SU-DHL-6 (cell line): Measurements from ENCODE around the gene CHST14.

Experiments
- H2AFZ ChIP-seq: fragments of 200-600 bp; sonication (generic); 2 replicates; pipeline ENCODE4 v1.6.1; 2014; ENCODE audit warnings: low read depth, mild to moderate bottlenecking, moderate library complexity, mixed read lengths, antibody characterized with exemption, low read length; ENCODE audit not compliant: severe bottlenecking
- H3F3A ChIP-seq: fragments of 200-600 bp; shearing (Covaris generic); 2 replicates; pipeline ENCODE4 v1.6.0; 2016; ENCODE audit warnings: antibody characterized with exemption, mild to moderate bottlenecking; ENCODE audit not compliant: insufficient read depth
- H3K27ac ChIP-seq: fragments of 200-600 bp; sonication (generic); 2 replicates; pipeline ENCODE4 v1.5.1; 2016; ENCODE audit warnings: low read depth, mild to moderate bottlenecking, low read length, moderate library complexity, mixed read lengths
- H3K27me3 ChIP-seq: fragments of 200-600 bp; sonication (generic), shearing (Covaris generic); 2 replicates; pipeline ENCODE4 v1.6.0; 2014; ENCODE audit warnings: mild to moderate bottlenecking, low read length
- H3K36me3 ChIP-seq: fragments of 200-600 bp; sonication (generic); 2 replicates; pipeline ENCODE4 v1.6.1; 2014; ENCODE audit warnings: mild to moderate bottlenecking, low read length, mixed read lengths
- H3K4me2 ChIP-seq: fragments of 300-600, 200-600 bp; shearing (Covaris generic), sonication (generic); 2 replicates; pipeline ENCODE4 v1.6.0; 2014; ENCODE audit warnings: low read length, low read depth, mild to moderate bottlenecking; ENCODE audit not compliant: poor library complexity, severe bottlenecking
- H3K4me3 ChIP-seq: fragments of 200-600 bp; sonication (generic); 2 replicates; pipeline ENCODE4 v1.5.1; 2014; ENCODE audit warnings: antibody characterized with exemption, low read length, mild to moderate bottlenecking, mixed read lengths; ENCODE audit not compliant: insufficient read depth, poor library complexity, severe bottlenecking
- H3K79me2 ChIP-seq: fragments of 200-600 bp; sonication (generic); 2 replicates; pipeline ENCODE4 v1.6.1; 2014; ENCODE audit warnings: mild to moderate bottlenecking, low read length, moderate library complexity; ENCODE audit not compliant: insufficient read depth
- H3K9ac ChIP-seq: fragments of 200-600 bp; sonication (generic); 2 replicates; pipeline ENCODE4 v1.7.0; 2014; ENCODE audit warnings: mild to moderate bottlenecking, low read length
- H3K9me2 ChIP-seq: fragments of 200-600 bp; sonication (generic); replicated peaks from 2 replicates; pipeline ENCODE4 v1.6.1; 2014; ENCODE audit warnings: low read length; ENCODE audit not compliant: insufficient read depth
- H3K9me3 ChIP-seq: fragments of 200-600 bp; sonication (generic); 2 replicates; pipeline ENCODE4 v1.6.1; 2014; ENCODE audit warnings: low read length, mixed read lengths; ENCODE audit not compliant: insufficient read depth
- H4K20me1 ChIP-seq: fragments of 200-600 bp; sonication (generic); 2 replicates; pipeline ENCODE4 v1.6.1; 2014; ENCODE audit warnings: low read depth, mild to moderate bottlenecking, antibody characterized with exemption, low read length, moderate library complexity, mixed read lengths
- CTCF ChIP-seq: fragments of 200-600 bp; sonication (generic); IDR thresholded peaks from one replicate; pipeline ENCODE4 v1.5.1; 2017; ENCODE audit warnings: antibody characterized with exemption, mild to moderate bottlenecking, low read length, moderate library complexity; ENCODE audit not compliant: insufficient read depth, poor library complexity, severe bottlenecking
- EZH2phosphoT487 ChIP-seq: fragments of 200-600 bp; sonication (generic), shearing (Covaris generic); conservative IDR thresholded peaks from 2 replicates; pipeline ENCODE4 v1.6.1; 2018; ENCODE audit warnings: mild to moderate bottlenecking, antibody characterized with exemption, low read length, moderate library complexity, mixed read lengths

Gene CHST14

GRCh38 chr15:40495516-40495915, 24.7 kb downstream of the CHST14 start:
- H3K9me3 ChIP-seq, result no peaks in the 10 kb centered on the region
- H3F3A ChIP-seq, result no peaks in the 10 kb centered on the region
- TF ChIP-seq CTCF (no peak), EZH2phosphoT487 (no peak)
- no peaks in the 10 kb centered on the region for H3K79me2 ChIP-seq
- H3K4me2 ChIP-seq, result no peak overlapping the region
- no peak overlapping the region for H3K27ac ChIP-seq
- no peaks in the 10 kb centered on the region for H3K27me3 ChIP-seq
- H2AFZ ChIP-seq, result no peak overlapping the region
- no peak overlapping the region for H3K4me3 ChIP-seq
- H3K9ac ChIP-seq, result no peak overlapping the region
- no peaks in the 10 kb centered on the region for H3K36me3 ChIP-seq
- no peaks in the 10 kb centered on the region for H3K9me2 ChIP-seq
- no peaks in the 10 kb centered on the region for H4K20me1 ChIP-seq

GRCh38 chr15:40498418-40498817, 27.6 kb downstream of the CHST14 start:
- no peaks in the 10 kb centered on the region for H4K20me1 ChIP-seq
- H3K9me2 ChIP-seq, result no peaks in the 10 kb centered on the region
- no peaks in the 10 kb centered on the region for H3K36me3 ChIP-seq
- H3K9me3 ChIP-seq, result no peaks in the 10 kb centered on the region
- H3K4me2 ChIP-seq, result no peak overlapping the region
- no peak overlapping the region for H2AFZ ChIP-seq
- no peak overlapping the region for H3K4me3 ChIP-seq
- no peaks in the 10 kb centered on the region for H3F3A ChIP-seq
- TF ChIP-seq EZH2phosphoT487 (no peak), CTCF (no peak)
- H3K27ac ChIP-seq, result no peak overlapping the region
- H3K27me3 ChIP-seq, result no peaks in the 10 kb centered on the region
- no peaks in the 10 kb centered on the region for H3K79me2 ChIP-seq
- H3K9ac ChIP-seq, result no peak overlapping the region

GRCh38 chr15:40498891-40499290, 28.1 kb downstream of the CHST14 start:
- H3K79me2 ChIP-seq, result no peaks in the 10 kb centered on the region
- no peaks in the 10 kb centered on the region for H3K9me3 ChIP-seq
- H3K4me3 ChIP-seq, result no peak overlapping the region
- no peaks in the 10 kb centered on the region for H3K27me3 ChIP-seq
- no peak overlapping the region for H3K4me2 ChIP-seq
- no peaks in the 10 kb centered on the region for H3K9me2 ChIP-seq
- H3K27ac ChIP-seq, result no peak overlapping the region
- TF ChIP-seq EZH2phosphoT487 (no peak), CTCF (no peak)
- no peak overlapping the region for H3K9ac ChIP-seq
- H4K20me1 ChIP-seq, result no peaks in the 10 kb centered on the region
- H2AFZ ChIP-seq, result no peak overlapping the region
- H3F3A ChIP-seq, result no peaks in the 10 kb centered on the region
- no peaks in the 10 kb centered on the region for H3K36me3 ChIP-seq

GRCh38 chr15:40499931-40500330, 29.1 kb downstream of the CHST14 start:
- no peaks in the 10 kb centered on the region for H3K9me2 ChIP-seq
- TF ChIP-seq EZH2phosphoT487, result no peak
- TF ChIP-seq CTCF, result no peak

More at GRCh38 chr15:40499931-40500330, 29.1 kb downstream of the CHST14 start:
- Histone ChIP-seq H3F3A (no peaks in the 10 kb centered on the region), H3K4me3 (no peak overlapping the region), H3K4me2 (no peak overlapping the region), H3K27ac (no peak overlapping the region), H3K27me3 (no peaks in the 10 kb centered on the region), H3K36me3 (no peaks in the 10 kb centered on the region), H2AFZ (no peak overlapping the region), H4K20me1 (no peaks in the 10 kb centered on the region), H3K79me2 (no peaks in the 10 kb centered on the region), H3K9ac (no peak overlapping the region), H3K9me3 (no peaks in the 10 kb centered on the region)
